Measurements from ENCODE around the gene MALAT1.
"Not testable (repeated sequence)": the region's sequence is repeated elsewhere in the genome, so short reads cannot be mapped to it uniquely, and the experiment has no call there.

GRCh38 chr11:65518941-65519549 lies 20.2 kb downstream of the MALAT1 start:
- not testable (repeated sequence) for TF ChIP-seq EZH2 (IDR thresholded peaks at IDR 0.05; ENCODE audit: low read depth, low read length, severe bottlenecking); CHD2 (IDR thresholded peaks at IDR 0.05; ENCODE audit: low read length); ZNF274 (IDR thresholded peaks at IDR 0.05; ENCODE audit: borderline replicate concordance, extremely low read depth, low read length); EP300 (IDR thresholded peaks at IDR 0.05; ENCODE audit: borderline replicate concordance in 1 of 2, low read depth in 2 of 2, low read length in 2 of 2); POLR2A (IDR thresholded peaks at IDR 0.05; ENCODE audit: control extremely low read depth in 1 of 2, low read depth in 2 of 2, low read length in 2 of 2); CTCF (IDR thresholded peaks at IDR 0.05; ENCODE audit: control extremely low read depth in 1 of 3, insufficient read depth in 1 of 3, low read depth in 1 of 3, low read length in 3 of 3)
